Upper lobe of right lung (tissue), 1 donor: ENCODE data around the gene AMOTL1. TPM values are rescaled to one million over a fixed set of nuclear protein-coding genes. Genes with fewer than 3 reads are reported as not detected.

Experiments used
- ATAC-seq: fragments of 200-7000 bp; cut with Tn5 transposase; one replicate; pipeline ENCODE4 v1.9.1; 2020; ENCODE audit warnings: mild to moderate bottlenecking, moderate library complexity
- DNase-seq: peaks from one replicate; pipeline ENCODE4 v3.0.0-alpha.2; 2020
- H3K27ac ChIP-seq: fragments of 200-600 bp; one replicate; pipeline ENCODE4 v1.8.0; 2022
- H3K27me3 ChIP-seq: fragments of 200-600 bp; one replicate; pipeline ENCODE4 v1.8.0; 2022; ENCODE audit warnings: mild to moderate bottlenecking
- H3K36me3 ChIP-seq: fragments of 200-600 bp; one replicate; pipeline ENCODE4 v1.8.0; 2022
- H3K4me1 ChIP-seq: fragments of 200-600 bp; one replicate; pipeline ENCODE4 v1.8.0; 2022
- H3K4me3 ChIP-seq: fragments of 200-600 bp; one replicate; pipeline ENCODE4 v1.8.0; 2022; ENCODE audit warnings: mild to moderate bottlenecking
- H3K9me3 ChIP-seq: fragments of 200-600 bp; one replicate; pipeline ENCODE4 v1.8.0; 2022
- CTCF ChIP-seq: fragments of 200-600 bp; IDR thresholded peaks from one replicate; pipeline ENCODE4 v1.8.0; 2022; ENCODE audit warnings: antibody characterized with exemption
- intact Hi-C: fragments of 100-400 bp; cut with DNase I; formaldehyde crosslinking; loops from one replicate; pipeline ENCODE4 v1.11.0; 2022
- total RNA-seq: library from RNA; stranded (reverse); fragmentation: NEBNext Ultra II Directional; extraction: Animal tissue kit (Norgen Biotek cat#: 25700); gene quantifications from one replicate; pipeline ENCODE4 v1.2.1, GENCODE V29; 2021
- donor health status: DM: no; HTN: yes; CAD: no; lungs with severe emphysema.

Gene AMOTL1
- total RNA-seq, 1 donor from 2014 or later, result 62.5 TPM

- intact Hi-C loops, result no loop called here
- no peaks in the 10 kb centered on the region for H3K9me3 ChIP-seq
- DNase-seq, result no peak
- no peak for ATAC-seq
- no peaks in the 10 kb centered on the region for H3K36me3 ChIP-seq
- no peaks in the 10 kb centered on the region for H3K27me3 ChIP-seq
- peaks cover 46% of the 10 kb centered on the region for H3K4me1 ChIP-seq
- no peak overlapping the region for H3K4me3 ChIP-seq
- H3K27ac ChIP-seq, result peak overlapping the region; percentile 31
- TF ChIP-seq CTCF, result no peak
These were observed 3.2 kb downstream of the AMOTL1 start for GRCh38 chr11:94771390-94771789.

GRCh38 chr11:94771951-94772350, 3.8 kb downstream of the AMOTL1 start:
- H3K9me3 ChIP-seq, result no peaks in the 10 kb centered on the region

GRCh38 chr11:94773842-94774241, 5.7 kb downstream of the AMOTL1 start:
- peaks cover 57% of the 10 kb centered on the region for H3K4me1 ChIP-seq
- no peak for TF ChIP-seq CTCF
- ATAC-seq, result no peak
- DNase-seq, result no peak
- no peaks in the 10 kb centered on the region for H3K27me3 ChIP-seq
- H3K4me3 ChIP-seq, result no peak overlapping the region
- intact Hi-C loops, result no loop called here
- H3K9me3 ChIP-seq, result no peaks in the 10 kb centered on the region
- H3K27ac ChIP-seq, result no peak overlapping the region
- H3K36me3 ChIP-seq, result no peaks in the 10 kb centered on the region

More at GRCh38 chr11:94771951-94772350, 3.8 kb downstream of the AMOTL1 start:
- no peak for ATAC-seq
- H3K27ac ChIP-seq, result no peak overlapping the region
- H3K27me3 ChIP-seq, result no peaks in the 10 kb centered on the region
- H3K4me1 ChIP-seq, result peaks cover 52% of the 10 kb centered on the region
- intact Hi-C loops, result no loop called here
- TF ChIP-seq CTCF, result no peak
- H3K4me3 ChIP-seq, result no peak overlapping the region
- H3K36me3 ChIP-seq, result no peaks in the 10 kb centered on the region
- no peak for DNase-seq

GRCh38 chr11:94774345-94774744, 6.2 kb downstream of the AMOTL1 start:
- Histone ChIP-seq H3K27ac (no peak overlapping the region), H3K4me1 (peaks cover 57% of the 10 kb centered on the region), H3K4me3 (no peak overlapping the region), H3K27me3 (no peaks in the 10 kb centered on the region), H3K36me3 (no peaks in the 10 kb centered on the region), H3K9me3 (no peaks in the 10 kb centered on the region)
- TF ChIP-seq CTCF, result no peak
- DNase-seq, result no peak
- intact Hi-C loops, result no loop called here
- peak; percentile 22 for ATAC-seq

- H3K27me3 ChIP-seq, result no peaks in the 10 kb centered on the region
- no peaks in the 10 kb centered on the region for H3K36me3 ChIP-seq
- no peak overlapping the region for H3K4me3 ChIP-seq
- peaks cover 66% of the 10 kb centered on the region for H3K4me1 ChIP-seq
- no peak overlapping the region for H3K27ac ChIP-seq
- H3K9me3 ChIP-seq, result no peaks in the 10 kb centered on the region
- no peak for TF ChIP-seq CTCF
- ATAC-seq, result no peak
- DNase-seq, result no peak
- intact Hi-C loops, result no loop called here
These were observed 7.6 kb downstream of the AMOTL1 start for GRCh38 chr11:94775567-94776327.
